K562 (cell line): ENCODE results near the gene PGAP3. TPM values are rescaled to one million over a fixed set of nuclear protein-coding genes. Genes with fewer than 3 reads are reported as not detected.

Source experiments
- CBFA2T2 ChIP-seq: fragments of 450-650 bp; conservative IDR thresholded peaks from 2 replicates; pipeline ENCODE4 v1.6.1; 2017; ENCODE audit warnings: mild to moderate bottlenecking
- CHD1 ChIP-seq: fragments of 200-600 bp; sonication (generic); IDR thresholded peaks from one replicate; pipeline ENCODE4 v1.6.1; 2012; ENCODE audit warnings: mild to moderate bottlenecking, moderate library complexity, low read length, inconsistent platforms
- DMBX1 ChIP-seq: fragments of 250-450 bp; sonication (Bioruptor Pico); IDR thresholded peaks from 2 replicates; pipeline ENCODE4 v1.8.0; 2022; ENCODE audit warnings: inconsistent platforms, mild to moderate bottlenecking, moderate library complexity, borderline replicate concordance
- EHMT2 ChIP-seq: fragments of 450-650 bp; IDR thresholded peaks from 2 replicates; pipeline ENCODE4 v1.6.1; 2018; ENCODE audit warnings: antibody characterized with exemption
- EZH2 ChIP-seq: IDR thresholded peaks from 2 replicates; pipeline ENCODE4 v1.6.1; 2012; ENCODE audit warnings: low read depth, mild to moderate bottlenecking, inconsistent platforms, low read length, borderline replicate concordance
- HLTF ChIP-seq: fragments of 450-650 bp; IDR thresholded peaks from 2 replicates; pipeline ENCODE4 v1.6.1; 2016
- KLF1 ChIP-seq: fragments of 450-650 bp; IDR thresholded peaks from 2 replicates; pipeline ENCODE4 v1.6.1; 2016; ENCODE audit warnings: missing genetic modification characterization, missing compliant biosample characterization
- MAFG ChIP-seq: fragments of 450-650 bp; conservative IDR thresholded peaks from 2 replicates; pipeline ENCODE4 v1.6.1; 2016; ENCODE audit warnings: missing genetic modification characterization, missing compliant biosample characterization
- NR1H2 ChIP-seq: sonication (generic); formaldehyde crosslinking; IDR thresholded peaks from 2 replicates; pipeline ENCODE4 v1.4.0; 2020; ENCODE audit warnings: mild to moderate bottlenecking, missing genetic modification reagents
- NR4A1 ChIP-seq, 2 experiments: fragments of 250-450 bp in 1 of 2; fragments of 450-650 bp in 1 of 2; sonication (Bioruptor Pico) in 1 of 2; IDR thresholded peaks; 2 replicates each; pipeline versions ENCODE4 v1.4.0 to v1.6.1; 2016 to 2020; ENCODE audit warnings: mild to moderate bottlenecking in 2 of 2, missing compliant biosample characterization in 1 of 2, missing genetic modification characterization in 1 of 2, moderate library complexity in 1 of 2
- PURB ChIP-seq: sonication (generic); formaldehyde crosslinking; IDR thresholded peaks from 2 replicates; pipeline ENCODE4 v1.9.0; 2021; ENCODE audit warnings: low read depth, mild to moderate bottlenecking, missing genetic modification reagents
- RAD51 ChIP-seq: fragments of 450-650 bp; IDR thresholded peaks from 2 replicates; pipeline ENCODE4 v1.7.1; 2016; ENCODE audit warnings: low read depth, mild to moderate bottlenecking, borderline replicate concordance
- SMARCC2 ChIP-seq: fragments of 450-650 bp; IDR thresholded peaks from 2 replicates; pipeline ENCODE4 v1.6.1; 2017; ENCODE audit warnings: antibody characterized with exemption, moderate library complexity, mild to moderate bottlenecking, low read depth
- XRCC5 ChIP-seq: fragments of 200-400 bp; formaldehyde crosslinking; IDR thresholded peaks from 2 replicates; pipeline ENCODE4 v1.6.1; 2017; ENCODE audit warnings: low read depth, mild to moderate bottlenecking, low read length
- ZNF184 ChIP-seq: sonication (generic); formaldehyde crosslinking; IDR thresholded peaks from 2 replicates; pipeline ENCODE4 v1.5.0; 2020; ENCODE audit warnings: missing genetic modification reagents
- ZNF197 ChIP-seq: fragments of 200-800 bp; sonication (Bioruptor generic); IDR thresholded peaks from 2 replicates; pipeline ENCODE4 v1.6.1; 2016; ENCODE audit warnings: low read depth, missing genetic modification characterization, missing compliant biosample characterization
- ZZZ3 ChIP-seq: fragments of 450-650 bp; IDR thresholded peaks from 2 replicates; pipeline ENCODE4 v1.6.1; 2016; ENCODE audit warnings: antibody characterized with exemption, mild to moderate bottlenecking, moderate library complexity
- polyA plus RNA-seq, 8 experiments: library from polyadenylated mRNA; depleted of rRNA in 4 of 8; stranded (reverse) in 5 of 8; unstranded in 3 of 8; fragments of >200 nt; fragmentation: Nextera tagmentation in 2 of 8; fragmentation: Illumina TruSeq in 1 of 8; extraction: Ambion mirVana in 2 of 8; extraction: Trizol in 1 of 8; gene quantifications; 2 replicates each; pipeline versions ENCODE4 v1.2.1 to v1.2.3, GENCODE V29; 2011 to 2014; ENCODE audit warnings: inconsistent platforms in 1 of 8, missing spikeins in 1 of 8
- total RNA-seq, 7 experiments: library from RNA; depleted of rRNA in 6 of 7; stranded (reverse); fragments of >200 nt in 6 of 7; fragmentation: Illumina TruSeq in 2 of 7; extraction: Trizol in 2 of 7; gene quantifications; 2 replicates each; pipeline versions ENCODE4 v1.2.1 to v1.2.3, GENCODE V29; 2011 to 2021; ENCODE audit warnings: low replicate concordance in 1 of 7
- TF ChIP-seq, protein P1 (sequence below): fragments of 450-650 bp; formaldehyde crosslinking; conservative IDR thresholded peaks from 2 replicates; pipeline ENCODE4 v1.4.0; 2022; ENCODE audit warnings: mild to moderate bottlenecking, missing genetic modification characterization
- TF ChIP-seq, protein P2 (sequence below): fragments of 450-650 bp; conservative IDR thresholded peaks from 2 replicates; pipeline ENCODE4 v1.6.1; 2016; ENCODE audit warnings: missing genetic modification characterization, low read depth, mild to moderate bottlenecking, control low read depth, missing compliant biosample characterization
- TF ChIP-seq, protein P3 (sequence below): fragments of 450-650 bp; IDR thresholded peaks from 2 replicates; pipeline ENCODE4 v1.6.1; 2016; ENCODE audit warnings: borderline replicate concordance
- TF ChIP-seq, protein P4 (sequence below), 2 experiments: fragments of 450-650 bp in 1 of 2; sonication (generic) in 1 of 2; formaldehyde crosslinking; conservative IDR thresholded peaks; 2 replicates each; pipeline versions ENCODE4 v1.4.0 to v1.8.1; 2020 to 2022; ENCODE audit warnings: mild to moderate bottlenecking in 1 of 2, missing genetic modification reagents in 1 of 2
- TF ChIP-seq, protein P5 (sequence below): fragments of 200-800 bp; sonication (Bioruptor generic); IDR thresholded peaks from 2 replicates; pipeline ENCODE4 v1.6.1; 2017; ENCODE audit warnings: missing genetic modification characterization, missing compliant biosample characterization

The PGAP3 gene
- total and polyA plus RNA-seq, 9 of the 15 experiments (the other 6 are each of a cell fraction or from before 2014, with no cell fraction given), result 0.38 to 9.4 (median 4.5) TPM

DNA sequence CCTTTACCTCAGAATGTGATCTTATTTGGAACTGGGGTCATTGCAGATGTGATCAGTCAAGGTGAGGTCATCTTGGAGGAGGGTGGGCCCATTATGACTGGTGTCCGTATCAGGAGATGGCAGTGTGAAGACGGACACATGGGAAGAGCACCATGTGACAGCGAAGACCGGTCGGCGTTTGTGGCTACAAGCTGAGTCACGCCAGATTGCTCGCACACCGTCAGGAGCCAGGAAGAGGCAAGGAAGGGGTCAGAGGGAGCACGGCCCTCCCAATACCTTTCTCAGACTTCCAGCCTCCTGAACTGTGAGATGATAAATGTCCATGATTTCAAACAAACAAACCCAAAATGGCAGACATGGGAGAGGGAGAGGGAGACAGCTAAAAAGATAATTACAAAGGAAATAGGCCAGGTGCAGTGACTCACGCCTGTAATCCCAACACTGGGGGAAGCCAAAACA lies 37.7 kb downstream of the PGAP3 start (continued):
- TF ChIP-seq, protein P1, sequence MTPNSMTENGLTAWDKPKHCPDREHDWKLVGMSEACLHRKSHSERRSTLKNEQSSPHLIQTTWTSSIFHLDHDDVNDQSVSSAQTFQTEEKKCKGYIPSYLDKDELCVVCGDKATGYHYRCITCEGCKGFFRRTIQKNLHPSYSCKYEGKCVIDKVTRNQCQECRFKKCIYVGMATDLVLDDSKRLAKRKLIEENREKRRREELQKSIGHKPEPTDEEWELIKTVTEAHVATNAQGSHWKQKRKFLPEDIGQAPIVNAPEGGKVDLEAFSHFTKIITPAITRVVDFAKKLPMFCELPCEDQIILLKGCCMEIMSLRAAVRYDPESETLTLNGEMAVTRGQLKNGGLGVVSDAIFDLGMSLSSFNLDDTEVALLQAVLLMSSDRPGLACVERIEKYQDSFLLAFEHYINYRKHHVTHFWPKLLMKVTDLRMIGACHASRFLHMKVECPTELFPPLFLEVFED, result no peak
- no peak for TF ChIP-seq EZH2
- peak; percentile 79 for TF ChIP-seq DMBX1 (CRISPR knock-in tag)
- no peak for TF ChIP-seq ZNF184 (CRISPR knock-in tag)
- TF ChIP-seq EHMT2, result peak; percentile 86
- no peak for TF ChIP-seq CHD1
- TF ChIP-seq RAD51, result peak; percentile 93
- TF ChIP-seq NR1H2 (CRISPR knock-in tag), result no peak
- TF ChIP-seq HLTF, result peak; percentile 51; the same call in 1 of the 2 replicates
- peak; percentile 92 for TF ChIP-seq MAFG (tag)
- TF ChIP-seq KLF1, result peak; percentile 64; the same call in 1 of the 2 replicates
- TF ChIP-seq, protein P2, sequence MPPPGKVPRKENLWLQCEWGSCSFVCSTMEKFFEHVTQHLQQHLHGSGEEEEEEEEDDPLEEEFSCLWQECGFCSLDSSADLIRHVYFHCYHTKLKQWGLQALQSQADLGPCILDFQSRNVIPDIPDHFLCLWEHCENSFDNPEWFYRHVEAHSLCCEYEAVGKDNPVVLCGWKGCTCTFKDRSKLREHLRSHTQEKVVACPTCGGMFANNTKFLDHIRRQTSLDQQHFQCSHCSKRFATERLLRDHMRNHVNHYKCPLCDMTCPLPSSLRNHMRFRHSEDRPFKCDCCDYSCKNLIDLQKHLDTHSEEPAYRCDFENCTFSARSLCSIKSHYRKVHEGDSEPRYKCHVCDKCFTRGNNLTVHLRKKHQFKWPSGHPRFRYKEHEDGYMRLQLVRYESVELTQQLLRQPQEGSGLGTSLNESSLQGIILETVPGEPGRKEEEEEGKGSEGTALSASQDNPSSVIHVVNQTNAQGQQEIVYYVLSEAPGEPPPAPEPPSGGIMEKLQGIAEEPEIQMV, result no peak
- TF ChIP-seq, protein P3, sequence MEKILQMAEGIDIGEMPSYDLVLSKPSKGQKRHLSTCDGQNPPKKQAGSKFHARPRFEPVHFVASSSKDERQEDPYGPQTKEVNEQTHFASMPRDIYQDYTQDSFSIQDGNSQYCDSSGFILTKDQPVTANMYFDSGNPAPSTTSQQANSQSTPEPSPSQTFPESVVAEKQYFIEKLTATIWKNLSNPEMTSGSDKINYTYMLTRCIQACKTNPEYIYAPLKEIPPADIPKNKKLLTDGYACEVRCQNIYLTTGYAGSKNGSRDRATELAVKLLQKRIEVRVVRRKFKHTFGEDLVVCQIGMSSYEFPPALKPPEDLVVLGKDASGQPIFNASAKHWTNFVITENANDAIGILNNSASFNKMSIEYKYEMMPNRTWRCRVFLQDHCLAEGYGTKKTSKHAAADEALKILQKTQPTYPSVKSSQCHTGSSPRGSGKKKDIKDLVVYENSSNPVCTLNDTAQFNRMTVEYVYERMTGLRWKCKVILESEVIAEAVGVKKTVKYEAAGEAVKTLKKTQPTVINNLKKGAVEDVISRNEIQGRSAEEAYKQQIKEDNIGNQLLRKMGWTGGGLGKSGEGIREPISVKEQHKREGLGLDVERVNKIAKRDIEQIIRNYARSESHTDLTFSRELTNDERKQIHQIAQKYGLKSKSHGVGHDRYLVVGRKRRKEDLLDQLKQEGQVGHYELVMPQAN, result peak; percentile 74; the same call in 1 of the 2 replicates
- peak; percentile 45; the same call in 1 of the 2 replicates for TF ChIP-seq ZNF197 (CRISPR knock-in tag)
- no peak for TF ChIP-seq ZZZ3
- peak; percentile 57; the same call in 1 of the 2 replicates for TF ChIP-seq NR4A1 (CRISPR knock-in tag; IDR thresholded peaks at IDR 0.05)
- peak; percentile 61; the same call in 1 of the 2 replicates for TF ChIP-seq NR4A1 (tag; IDR thresholded peaks at IDR 0.05)
- peak; percentile 80 for TF ChIP-seq CBFA2T2
- peak; percentile 54; the same call in 1 of the 2 replicates for TF ChIP-seq SMARCC2
- TF ChIP-seq, protein P4, sequence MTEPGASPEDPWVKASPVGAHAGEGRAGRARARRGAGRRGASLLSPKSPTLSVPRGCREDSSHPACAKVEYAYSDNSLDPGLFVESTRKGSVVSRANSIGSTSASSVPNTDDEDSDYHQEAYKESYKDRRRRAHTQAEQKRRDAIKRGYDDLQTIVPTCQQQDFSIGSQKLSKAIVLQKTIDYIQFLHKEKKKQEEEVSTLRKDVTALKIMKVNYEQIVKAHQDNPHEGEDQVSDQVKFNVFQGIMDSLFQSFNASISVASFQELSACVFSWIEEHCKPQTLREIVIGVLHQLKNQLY (CRISPR knock-in tag; conservative IDR thresholded peaks at IDR 0.05), result no peak
- peak; percentile 46; the same call in 1 of the 2 replicates for TF ChIP-seq XRCC5
- TF ChIP-seq PURB, result no peak
- TF ChIP-seq, protein P5, sequence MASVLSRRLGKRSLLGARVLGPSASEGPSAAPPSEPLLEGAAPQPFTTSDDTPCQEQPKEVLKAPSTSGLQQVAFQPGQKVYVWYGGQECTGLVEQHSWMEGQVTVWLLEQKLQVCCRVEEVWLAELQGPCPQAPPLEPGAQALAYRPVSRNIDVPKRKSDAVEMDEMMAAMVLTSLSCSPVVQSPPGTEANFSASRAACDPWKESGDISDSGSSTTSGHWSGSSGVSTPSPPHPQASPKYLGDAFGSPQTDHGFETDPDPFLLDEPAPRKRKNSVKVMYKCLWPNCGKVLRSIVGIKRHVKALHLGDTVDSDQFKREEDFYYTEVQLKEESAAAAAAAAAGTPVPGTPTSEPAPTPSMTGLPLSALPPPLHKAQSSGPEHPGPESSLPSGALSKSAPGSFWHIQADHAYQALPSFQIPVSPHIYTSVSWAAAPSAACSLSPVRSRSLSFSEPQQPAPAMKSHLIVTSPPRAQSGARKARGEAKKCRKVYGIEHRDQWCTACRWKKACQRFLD (CRISPR knock-in tag), result peak; percentile 93
